Measurements from ENCODE around the gene SLC22A25. TPM values are rescaled to one million over a fixed set of nuclear protein-coding genes. Genes with fewer than 3 reads are reported as not detected.
"Not testable (repeated sequence)": the region's sequence is repeated elsewhere in the genome, so short reads cannot be mapped to it uniquely, and the experiment has no call there.

Gene SLC22A25
- polyA plus RNA-seq, 1 of the 3 experiments (the other 2 are of a cell fraction): not detected

DNA sequence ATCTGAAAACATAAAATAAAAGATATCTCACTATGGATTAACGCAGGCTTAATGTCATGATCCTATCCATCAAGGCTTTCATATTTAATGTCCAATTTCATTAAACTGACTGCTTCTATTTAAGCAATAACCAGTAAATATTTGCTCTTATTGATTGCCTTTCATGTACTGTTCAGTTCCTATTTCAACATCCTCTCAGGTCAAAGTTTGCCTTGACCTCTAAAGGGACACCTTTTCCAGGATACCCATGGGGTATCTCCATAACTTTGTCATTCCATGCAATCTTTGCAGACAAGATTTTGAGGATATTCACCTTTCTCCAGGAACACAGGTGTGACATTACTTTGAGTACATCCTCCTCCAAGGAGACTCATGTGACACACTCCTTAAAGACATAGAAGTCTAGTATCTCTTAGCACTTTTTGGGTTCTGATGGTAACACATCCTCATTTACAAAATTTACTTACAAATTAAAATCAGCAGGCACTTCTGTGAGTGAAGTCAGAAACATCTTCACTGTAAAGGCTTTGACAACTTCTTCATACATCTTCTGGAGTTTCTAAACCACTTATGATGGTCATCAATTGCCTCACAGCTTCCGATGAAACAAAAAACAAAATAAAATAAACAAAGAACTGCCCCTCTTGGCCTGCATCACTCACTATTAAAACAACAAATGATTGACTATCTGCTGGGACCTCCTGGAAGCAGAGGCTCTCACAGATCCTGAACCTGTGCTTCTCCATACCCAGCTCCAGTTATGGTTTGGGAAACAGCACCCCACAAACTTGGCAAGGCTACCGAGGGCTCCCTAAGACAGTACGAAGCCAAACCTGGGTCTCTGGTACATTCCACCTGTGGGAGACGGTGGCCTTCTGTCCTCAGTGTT, 7.0 kb upstream of the SLC22A25 start (continued):
- TF ChIP-seq, protein P1, sequence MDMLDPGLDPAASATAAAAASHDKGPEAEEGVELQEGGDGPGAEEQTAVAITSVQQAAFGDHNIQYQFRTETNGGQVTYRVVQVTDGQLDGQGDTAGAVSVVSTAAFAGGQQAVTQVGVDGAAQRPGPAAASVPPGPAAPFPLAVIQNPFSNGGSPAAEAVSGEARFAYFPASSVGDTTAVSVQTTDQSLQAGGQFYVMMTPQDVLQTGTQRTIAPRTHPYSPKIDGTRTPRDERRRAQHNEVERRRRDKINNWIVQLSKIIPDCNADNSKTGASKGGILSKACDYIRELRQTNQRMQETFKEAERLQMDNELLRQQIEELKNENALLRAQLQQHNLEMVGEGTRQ (IDR thresholded peaks at IDR 0.05; ENCODE audit: borderline replicate concordance, low read depth, low read length): no peak
- no peak for TF ChIP-seq RFX5 (IDR thresholded peaks at IDR 0.05; ENCODE audit: low read length)
- TF ChIP-seq YY1 (IDR thresholded peaks at IDR 0.05; ENCODE audit: low read depth): no peak
- TF ChIP-seq CHD2 (IDR thresholded peaks at IDR 0.05; ENCODE audit: low read length, partially characterized antibody): no peak

DNA sequence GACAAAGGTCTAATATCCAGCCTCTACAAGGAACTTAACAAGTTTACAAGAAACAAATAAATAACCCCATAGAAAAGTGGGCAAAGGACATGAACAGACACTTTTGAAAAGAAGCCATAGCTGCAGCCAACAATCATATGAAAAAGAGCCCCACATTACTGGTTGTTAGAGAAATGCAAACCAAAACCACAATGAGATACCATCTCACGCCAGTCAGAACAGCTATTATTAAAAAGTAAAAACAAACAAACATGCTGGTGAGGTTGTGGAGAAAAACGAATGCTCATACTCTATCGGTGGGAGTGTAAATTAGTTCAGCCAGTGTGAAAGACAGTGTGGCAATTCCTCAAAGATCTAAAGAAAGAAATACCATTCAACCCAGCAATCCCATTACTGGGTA, 5.6 kb upstream of the SLC22A25 start:
- Histone ChIP-seq H3K9me2 (no peaks in the 10 kb centered on the region), H3K27ac (ENCODE audit: low read depth in 2 of 2, low read length in 1 of 2) (no peak overlapping the region), H3K4me3 (ENCODE audit: low read depth in 2 of 2, low read length in 1 of 2) (no peak overlapping the region), H3K36me3 (replicated peaks in 1 of 2; ENCODE audit: control insufficient read depth in 1 of 2, insufficient read depth in 2 of 2, low read length in 1 of 2) (no peaks in the 10 kb centered on the region), H3K27me3 (ENCODE audit: insufficient read depth) (no peaks in the 10 kb centered on the region), H3K9ac (no peak overlapping the region), H3K9me3 (no peaks in the 10 kb centered on the region), H3K4me1 (ENCODE audit: control insufficient read depth in 1 of 2, insufficient read depth in 2 of 2, low read depth in 1 of 2, low read length in 1 of 2) (no peaks in the 10 kb centered on the region), H3K79me2 (ENCODE audit: insufficient read depth) (no peaks in the 10 kb centered on the region), H2AFZ (ENCODE audit: low read depth) (no peak overlapping the region), H3F3A (replicated peaks; ENCODE audit: insufficient read depth) (no peaks in the 10 kb centered on the region), H3K4me2 (no peak overlapping the region), H4K20me1 (ENCODE audit: insufficient read depth) (no peaks in the 10 kb centered on the region)
- ChIA-PET CTCF (no interaction called here), POLR2A (no interaction called here)
- DNase-seq: no peak
- no peak for TF ChIP-seq RAD21 (IDR thresholded peaks at IDR 0.05; ENCODE audit: low read length)
- no peak for TF ChIP-seq YY1 (IDR thresholded peaks at IDR 0.05; ENCODE audit: low read depth)
- no peak for TF ChIP-seq RXRA (IDR thresholded peaks at IDR 0.05; ENCODE audit: borderline replicate concordance, low read depth)
- TF ChIP-seq, protein P2, sequence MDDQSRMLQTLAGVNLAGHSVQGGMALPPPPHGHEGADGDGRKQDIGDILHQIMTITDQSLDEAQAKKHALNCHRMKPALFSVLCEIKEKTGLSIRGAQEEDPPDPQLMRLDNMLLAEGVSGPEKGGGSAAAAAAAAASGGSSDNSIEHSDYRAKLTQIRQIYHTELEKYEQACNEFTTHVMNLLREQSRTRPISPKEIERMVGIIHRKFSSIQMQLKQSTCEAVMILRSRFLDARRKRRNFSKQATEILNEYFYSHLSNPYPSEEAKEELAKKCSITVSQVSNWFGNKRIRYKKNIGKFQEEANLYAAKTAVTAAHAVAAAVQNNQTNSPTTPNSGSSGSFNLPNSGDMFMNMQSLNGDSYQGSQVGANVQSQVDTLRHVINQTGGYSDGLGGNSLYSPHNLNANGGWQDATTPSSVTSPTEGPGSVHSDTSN (IDR thresholded peaks at IDR 0.05): no peak
- TF ChIP-seq, protein P3, sequence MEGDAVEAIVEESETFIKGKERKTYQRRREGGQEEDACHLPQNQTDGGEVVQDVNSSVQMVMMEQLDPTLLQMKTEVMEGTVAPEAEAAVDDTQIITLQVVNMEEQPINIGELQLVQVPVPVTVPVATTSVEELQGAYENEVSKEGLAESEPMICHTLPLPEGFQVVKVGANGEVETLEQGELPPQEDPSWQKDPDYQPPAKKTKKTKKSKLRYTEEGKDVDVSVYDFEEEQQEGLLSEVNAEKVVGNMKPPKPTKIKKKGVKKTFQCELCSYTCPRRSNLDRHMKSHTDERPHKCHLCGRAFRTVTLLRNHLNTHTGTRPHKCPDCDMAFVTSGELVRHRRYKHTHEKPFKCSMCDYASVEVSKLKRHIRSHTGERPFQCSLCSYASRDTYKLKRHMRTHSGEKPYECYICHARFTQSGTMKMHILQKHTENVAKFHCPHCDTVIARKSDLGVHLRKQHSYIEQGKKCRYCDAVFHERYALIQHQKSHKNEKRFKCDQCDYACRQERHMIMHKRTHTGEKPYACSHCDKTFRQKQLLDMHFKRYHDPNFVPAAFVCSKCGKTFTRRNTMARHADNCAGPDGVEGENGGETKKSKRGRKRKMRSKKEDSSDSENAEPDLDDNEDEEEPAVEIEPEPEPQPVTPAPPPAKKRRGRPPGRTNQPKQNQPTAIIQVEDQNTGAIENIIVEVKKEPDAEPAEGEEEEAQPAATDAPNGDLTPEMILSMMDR (IDR thresholded peaks at IDR 0.05): no peak
- no peak for TF ChIP-seq SIN3A (IDR thresholded peaks at IDR 0.05; ENCODE audit: borderline replicate concordance, low read depth, low read length)
- no peak for TF ChIP-seq GABPA (IDR thresholded peaks at IDR 0.05; ENCODE audit: low read depth)
- TF ChIP-seq RFX5 (IDR thresholded peaks at IDR 0.05; ENCODE audit: low read length): no peak
- TF ChIP-seq CHD2 (IDR thresholded peaks at IDR 0.05; ENCODE audit: low read length, partially characterized antibody): no peak
- WGBS (ENCODE audit: low lambda C conversion rate): 2% methylated on average over 3 of the region's 3 CpGs

DNA sequence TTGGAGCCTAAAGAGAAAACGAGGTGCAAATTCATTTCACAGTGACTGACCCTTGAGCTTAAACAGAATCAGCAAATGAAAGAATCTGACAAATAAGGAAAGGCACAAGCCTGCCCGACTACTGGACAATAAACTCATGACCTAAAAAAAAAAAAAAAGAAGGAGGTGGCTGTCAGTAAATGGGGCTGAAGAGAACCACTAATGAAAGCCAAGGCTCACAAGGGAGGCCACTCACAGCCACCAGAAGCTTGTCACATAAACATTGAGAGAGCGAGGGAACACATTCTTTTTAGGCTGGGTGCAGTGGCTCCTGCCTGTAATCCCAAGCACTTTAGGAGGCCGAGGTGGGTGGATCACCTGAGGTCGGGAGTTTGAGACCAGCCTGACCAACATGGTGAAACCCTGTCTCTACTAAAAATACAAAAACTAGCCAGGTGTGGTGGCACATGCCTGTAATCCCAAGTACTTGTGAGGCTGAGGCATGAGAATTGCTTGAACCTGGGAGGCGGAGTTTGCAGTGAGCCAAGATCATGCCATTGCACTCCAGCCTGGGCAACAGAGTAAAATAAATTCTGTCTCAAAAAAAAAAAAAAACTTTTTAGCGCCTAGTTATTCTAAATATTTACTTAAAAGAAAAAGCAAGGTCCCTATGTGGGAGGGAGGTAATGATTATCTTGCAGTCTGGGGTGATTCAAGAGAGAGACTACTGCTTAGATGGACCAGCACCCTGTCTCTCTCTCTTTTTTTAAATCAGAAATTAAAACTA, 4.0 kb upstream of the SLC22A25 start:
- H3K79me2 ChIP-seq (ENCODE audit: insufficient read depth); H3K27me3 ChIP-seq (ENCODE audit: insufficient read depth); H3K9me2 ChIP-seq; H3K4me2 ChIP-seq; H2AFZ ChIP-seq (ENCODE audit: low read depth); DNase-seq; H3K27ac ChIP-seq (ENCODE audit: low read depth in 2 of 2, low read length in 1 of 2); H3K36me3 ChIP-seq (replicated peaks in 1 of 2; ENCODE audit: control insufficient read depth in 1 of 2, insufficient read depth in 2 of 2, low read length in 1 of 2); H3F3A ChIP-seq (replicated peaks; ENCODE audit: insufficient read depth); H3K9ac ChIP-seq; H3K4me1 ChIP-seq (ENCODE audit: control insufficient read depth in 1 of 2, insufficient read depth in 2 of 2, low read depth in 1 of 2, low read length in 1 of 2); H4K20me1 ChIP-seq (ENCODE audit: insufficient read depth); POLR2A ChIA-PET; H3K9me3 ChIP-seq; H3K4me3 ChIP-seq (ENCODE audit: low read depth in 2 of 2, low read length in 1 of 2); CTCF ChIA-PET: not testable (repeated sequence)
- 4% methylated on average over 7 of the region's 7 CpGs for WGBS (ENCODE audit: low lambda C conversion rate)

Measured in SK-N-SH (cell line).